Karpas-422 (cell line): ENCODE measurements around the gene ARHGEF1. TPM values are rescaled to one million over a fixed set of nuclear protein-coding genes. Genes with fewer than 3 reads are reported as not detected.

Experiments used
- DNase-seq: peaks from one replicate; pipeline ENCODE4 v3.0.0-alpha.2; 2015
- H2AFZ ChIP-seq: fragments of 200-600 bp; sonication (generic); 2 replicates; pipeline ENCODE4 v1.6.1; 2014; ENCODE audit warnings: antibody characterized with exemption, low read length, mixed read lengths
- H3K27ac ChIP-seq: fragments of 200-600 bp; sonication (generic); 2 replicates; pipeline ENCODE4 v1.5.1; 2014; ENCODE audit warnings: mild to moderate bottlenecking, low read length, moderate library complexity
- H3K27me3 ChIP-seq: fragments of 200-600 bp; sonication (generic); 2 replicates; pipeline ENCODE4 v1.6.1; 2014; ENCODE audit warnings: low read length, mixed read lengths
- H3K36me3 ChIP-seq: fragments of 200-600 bp; sonication (generic); 2 replicates; pipeline ENCODE4 v1.6.1; 2014; ENCODE audit warnings: low read length, mixed read lengths; ENCODE audit not compliant: insufficient read depth
- H3K4me1 ChIP-seq: fragments of 200-600 bp; sonication (generic); 2 replicates; pipeline ENCODE4 v1.6.1; 2014; ENCODE audit warnings: mild to moderate bottlenecking, low read length, mixed read lengths
- H3K4me2 ChIP-seq: fragments of 200-600 bp; sonication (generic); 2 replicates; pipeline ENCODE4 v1.6.1; 2014; ENCODE audit warnings: low read length, low read depth, mild to moderate bottlenecking; ENCODE audit not compliant: poor library complexity, severe bottlenecking
- H3K4me3 ChIP-seq: fragments of 200-600 bp; sonication (generic); 2 replicates; pipeline ENCODE4 v1.5.1; 2014; ENCODE audit warnings: mild to moderate bottlenecking, antibody characterized with exemption, low read length, mixed read lengths
- H3K79me2 ChIP-seq: fragments of 200-600 bp; sonication (generic); 2 replicates; pipeline ENCODE4 v1.6.1; 2014; ENCODE audit warnings: mild to moderate bottlenecking, low read length, mixed read lengths
- H3K9ac ChIP-seq: fragments of 200-600 bp; sonication (generic); 2 replicates; pipeline ENCODE4 v1.6.0; 2014; ENCODE audit warnings: low read length
- H3K9me2 ChIP-seq: fragments of 200-600 bp; sonication (generic), shearing (Covaris generic); replicated peaks from 2 replicates; pipeline ENCODE4 v1.6.0; 2014; ENCODE audit warnings: mild to moderate bottlenecking, low read length, moderate library complexity; ENCODE audit not compliant: insufficient read depth
- H3K9me3 ChIP-seq: fragments of 300-700, 200-600 bp; sonication (generic); 2 replicates; pipeline ENCODE4 v1.6.1; 2014; ENCODE audit warnings: low read length, mixed read lengths
- H4K20me1 ChIP-seq: fragments of 200-600 bp; sonication (generic); 2 replicates; pipeline ENCODE4 v1.6.1; 2014; ENCODE audit warnings: mild to moderate bottlenecking, antibody characterized with exemption, low read length, low read depth; ENCODE audit not compliant: insufficient read depth
- total RNA-seq: library from RNA; depleted of rRNA; stranded (reverse); fragments of >200 nt; shearing (Covaris generic); gene quantifications from 2 replicates; pipeline ENCODE4 v1.2.3, GENCODE V29; 2014; ENCODE audit warnings: low replicate concordance

The ARHGEF1 gene
- total RNA-seq, 1 experiment from 2014 or later: 137 TPM

DNA sequence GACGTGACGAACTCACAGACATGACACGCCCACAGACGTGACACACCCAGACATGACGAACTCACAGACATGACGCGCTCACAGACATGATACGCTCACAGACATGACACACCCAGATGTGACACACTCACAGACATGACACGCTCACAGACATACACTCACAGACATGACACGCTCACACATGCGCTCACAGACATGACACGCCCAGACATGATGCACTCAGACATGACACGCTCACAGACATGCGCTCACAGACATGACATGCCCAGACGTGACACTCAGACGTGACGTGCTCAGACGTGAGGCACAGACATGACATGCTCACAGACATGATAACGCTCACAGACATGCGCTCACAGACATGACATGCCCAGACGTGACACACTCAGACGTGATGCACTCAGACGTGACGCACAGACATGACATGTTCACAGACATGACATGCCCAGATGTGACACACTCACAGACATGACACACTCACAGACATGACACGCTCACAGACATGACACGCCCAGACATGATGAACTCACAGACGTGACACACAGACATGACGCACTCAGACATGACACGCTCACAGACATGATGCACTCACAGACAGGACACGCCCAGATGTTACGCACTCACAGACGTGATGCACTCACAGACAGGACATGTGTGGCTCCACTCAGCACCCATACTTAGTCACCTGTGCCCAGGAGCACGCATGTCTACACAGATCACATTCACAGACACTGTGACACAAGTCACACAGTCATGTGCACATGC is 37.1 kb downstream of the ARHGEF1 start:
- H3K27me3 ChIP-seq: no peaks in the 10 kb centered on the region

GRCh38 chr19:41920882-41921576 is 38.0 kb downstream of the ARHGEF1 start:
- Histone ChIP-seq H3K79me2 (no peaks in the 10 kb centered on the region), H3K36me3 (no peaks in the 10 kb centered on the region), H3K9me2 (no peaks in the 10 kb centered on the region), H4K20me1 (no peaks in the 10 kb centered on the region), H3K27ac (no peak overlapping the region), H3K4me3 (no peak overlapping the region), H3K4me2 (no peak overlapping the region), H3K27me3 (no peaks in the 10 kb centered on the region), H3K4me1 (no peaks in the 10 kb centered on the region), H3K9ac (no peak overlapping the region), H2AFZ (no peak overlapping the region), H3K9me3 (no peaks in the 10 kb centered on the region)
- DNase-seq: no peak

More for the DNA sequence above, 37.1 kb downstream of the ARHGEF1 start:
- Histone ChIP-seq H3K36me3 (no peaks in the 10 kb centered on the region), H3K9me3 (no peaks in the 10 kb centered on the region), H2AFZ (no peak overlapping the region), H3K4me1 (no peaks in the 10 kb centered on the region), H3K4me3 (no peak overlapping the region), H3K9ac (no peak overlapping the region), H3K27ac (no peak overlapping the region), H4K20me1 (0 out of 2 replicates have a peak, but pooled peaks cover 5% of the 10 kb centered on the region), H3K4me2 (no peak overlapping the region), H3K79me2 (no peaks in the 10 kb centered on the region), H3K9me2 (no peaks in the 10 kb centered on the region)
- DNase-seq: no peak

- H4K20me1 ChIP-seq: no peaks in the 10 kb centered on the region
- no peaks in the 10 kb centered on the region for H3K9me2 ChIP-seq
- no peak overlapping the region for H3K4me2 ChIP-seq
- no peak overlapping the region for H3K27ac ChIP-seq
- no peaks in the 10 kb centered on the region for H3K4me1 ChIP-seq
- H3K27me3 ChIP-seq: no peaks in the 10 kb centered on the region
- no peaks in the 10 kb centered on the region for H3K9me3 ChIP-seq
- no peak overlapping the region for H3K4me3 ChIP-seq
- no peaks in the 10 kb centered on the region for H3K79me2 ChIP-seq
- no peak overlapping the region for H2AFZ ChIP-seq
- peak; percentile 51 for DNase-seq
- H3K9ac ChIP-seq: no peak overlapping the region
- no peaks in the 10 kb centered on the region for H3K36me3 ChIP-seq
These were observed 38.9 kb downstream of the ARHGEF1 start for GRCh38 chr19:41921577-41922576.

GRCh38 chr19:41922585-41922984 is 39.6 kb downstream of the ARHGEF1 start:
- Histone ChIP-seq H3K27ac (no peak overlapping the region), H3K9me3 (no peaks in the 10 kb centered on the region), H3K27me3 (no peaks in the 10 kb centered on the region), H2AFZ (no peak overlapping the region), H3K36me3 (no peaks in the 10 kb centered on the region), H4K20me1 (no peaks in the 10 kb centered on the region), H3K9ac (no peak overlapping the region), H3K4me2 (no peak overlapping the region), H3K4me3 (no peak overlapping the region), H3K79me2 (no peaks in the 10 kb centered on the region), H3K9me2 (no peaks in the 10 kb centered on the region), H3K4me1 (peaks cover 6% of the 10 kb centered on the region)
- DNase-seq: no peak

DNA sequence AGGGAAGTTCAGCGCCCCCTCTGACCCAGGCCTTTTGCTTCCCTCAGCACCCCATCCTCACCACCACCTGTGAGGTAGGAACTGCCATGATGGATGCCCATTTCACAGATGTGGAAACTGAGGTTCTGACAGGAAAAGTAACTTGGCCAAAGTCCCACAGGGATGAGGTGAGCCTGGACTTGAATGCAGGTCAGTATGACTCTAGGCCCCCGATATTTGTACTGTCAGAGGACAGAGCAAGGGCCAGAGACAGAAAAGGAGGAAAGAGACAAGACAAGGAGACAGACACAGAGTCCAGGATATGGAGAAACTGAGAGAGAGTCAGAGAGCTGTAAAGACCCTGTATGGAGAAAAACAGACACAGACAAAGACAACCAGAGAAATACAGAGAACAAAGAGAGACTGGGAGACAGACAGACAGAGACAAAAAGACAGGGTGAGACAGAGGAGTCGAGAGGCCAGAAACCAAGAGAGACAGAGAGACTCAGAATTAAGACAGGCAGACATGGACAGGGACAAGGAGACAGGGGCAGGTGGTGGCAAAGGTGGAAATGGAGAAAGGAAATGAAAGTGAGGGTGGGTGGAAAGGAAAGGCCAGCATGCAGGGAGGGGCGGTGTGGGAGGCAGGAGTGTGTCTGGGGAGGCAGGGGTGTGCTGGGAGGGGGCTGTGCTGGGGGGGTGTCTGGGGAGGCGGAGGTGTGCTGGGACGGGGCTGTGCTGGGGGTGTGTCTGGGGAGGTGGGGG is 40.2 kb downstream of the ARHGEF1 start:
- H3K4me2 ChIP-seq: no peak overlapping the region
- DNase-seq: no peak
- H3K27me3 ChIP-seq: no peaks in the 10 kb centered on the region
- no peaks in the 10 kb centered on the region for H4K20me1 ChIP-seq
- H3K9ac ChIP-seq: no peak overlapping the region
- no peak overlapping the region for H2AFZ ChIP-seq
- H3K79me2 ChIP-seq: no peaks in the 10 kb centered on the region
- H3K9me2 ChIP-seq: no peaks in the 10 kb centered on the region
- H3K36me3 ChIP-seq: no peaks in the 10 kb centered on the region
- no peak overlapping the region for H3K27ac ChIP-seq
- no peak overlapping the region for H3K4me3 ChIP-seq
- no peaks in the 10 kb centered on the region for H3K9me3 ChIP-seq
- H3K4me1 ChIP-seq: peaks cover 8% of the 10 kb centered on the region

DNA sequence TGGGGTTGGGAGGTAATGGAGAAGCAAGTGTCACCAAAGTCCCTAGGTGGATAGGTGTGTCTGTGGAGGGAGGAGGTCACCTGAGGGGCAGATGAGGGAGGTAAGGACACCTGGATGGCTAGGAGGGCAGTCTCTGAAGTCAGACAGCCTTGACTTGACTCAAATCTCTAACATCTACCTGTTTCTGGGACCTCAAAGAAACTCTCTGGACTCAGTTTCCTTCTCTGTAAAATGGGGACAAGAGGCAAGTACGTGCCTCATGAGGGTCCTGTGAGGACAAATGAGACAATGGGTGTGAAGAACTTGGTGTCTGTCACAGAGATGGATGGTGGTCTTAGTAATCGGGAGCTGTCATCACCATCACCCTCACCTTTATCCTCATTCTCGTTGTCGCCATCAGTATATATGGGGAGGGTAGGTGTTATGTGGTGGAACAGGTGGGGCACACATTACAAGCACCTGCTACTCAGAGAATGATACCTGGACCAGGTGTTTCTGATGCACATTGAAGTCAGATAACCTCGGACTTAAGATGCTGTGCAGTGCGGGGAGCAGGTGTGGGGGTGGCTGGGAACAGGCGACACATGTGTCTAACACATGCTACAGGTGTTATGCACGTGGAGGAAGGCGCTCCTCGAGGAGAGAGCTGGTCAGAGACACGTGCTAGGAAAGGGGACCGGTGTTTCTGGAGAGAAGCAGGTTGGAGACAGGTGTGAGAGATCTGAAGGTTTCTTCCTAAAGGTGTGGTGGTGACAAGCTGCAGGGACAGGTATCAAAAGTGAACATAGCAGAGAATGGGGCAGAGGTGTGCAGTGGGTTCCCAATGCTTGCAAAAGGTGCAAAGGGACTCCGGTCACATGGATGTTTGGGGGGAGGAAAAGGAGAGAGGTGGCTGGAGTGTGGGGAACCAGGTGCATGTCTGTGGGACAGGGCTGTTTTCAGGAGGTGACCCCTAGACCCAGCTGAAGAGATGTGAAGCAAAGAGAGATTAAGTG is 41.5 kb downstream of the ARHGEF1 start:
- no peak overlapping the region for H3K4me3 ChIP-seq
- H3K36me3 ChIP-seq: no peaks in the 10 kb centered on the region
- no peaks in the 10 kb centered on the region for H3K9me3 ChIP-seq
- H3K9ac ChIP-seq: no peak overlapping the region
- H3K27me3 ChIP-seq: no peaks in the 10 kb centered on the region
- no peak for DNase-seq
- H3K79me2 ChIP-seq: no peaks in the 10 kb centered on the region
- no peak overlapping the region for H3K27ac ChIP-seq
- no peaks in the 10 kb centered on the region for H3K9me2 ChIP-seq
- peaks cover 16% of the 10 kb centered on the region for H3K4me1 ChIP-seq
- no peak overlapping the region for H2AFZ ChIP-seq
- no peaks in the 10 kb centered on the region for H4K20me1 ChIP-seq
- H3K4me2 ChIP-seq: no peak overlapping the region
